OCI-M2 (cell line): Measurements from ENCODE around the gene TAF8.

ENCODE experiments used
- DNase-seq: peaks from one replicate; lab custom pipeline; 2025; ENCODE audit not compliant: unreplicated experiment; lab: John Stamatoyannopoulos, UW

Gene TAF8

DNA sequence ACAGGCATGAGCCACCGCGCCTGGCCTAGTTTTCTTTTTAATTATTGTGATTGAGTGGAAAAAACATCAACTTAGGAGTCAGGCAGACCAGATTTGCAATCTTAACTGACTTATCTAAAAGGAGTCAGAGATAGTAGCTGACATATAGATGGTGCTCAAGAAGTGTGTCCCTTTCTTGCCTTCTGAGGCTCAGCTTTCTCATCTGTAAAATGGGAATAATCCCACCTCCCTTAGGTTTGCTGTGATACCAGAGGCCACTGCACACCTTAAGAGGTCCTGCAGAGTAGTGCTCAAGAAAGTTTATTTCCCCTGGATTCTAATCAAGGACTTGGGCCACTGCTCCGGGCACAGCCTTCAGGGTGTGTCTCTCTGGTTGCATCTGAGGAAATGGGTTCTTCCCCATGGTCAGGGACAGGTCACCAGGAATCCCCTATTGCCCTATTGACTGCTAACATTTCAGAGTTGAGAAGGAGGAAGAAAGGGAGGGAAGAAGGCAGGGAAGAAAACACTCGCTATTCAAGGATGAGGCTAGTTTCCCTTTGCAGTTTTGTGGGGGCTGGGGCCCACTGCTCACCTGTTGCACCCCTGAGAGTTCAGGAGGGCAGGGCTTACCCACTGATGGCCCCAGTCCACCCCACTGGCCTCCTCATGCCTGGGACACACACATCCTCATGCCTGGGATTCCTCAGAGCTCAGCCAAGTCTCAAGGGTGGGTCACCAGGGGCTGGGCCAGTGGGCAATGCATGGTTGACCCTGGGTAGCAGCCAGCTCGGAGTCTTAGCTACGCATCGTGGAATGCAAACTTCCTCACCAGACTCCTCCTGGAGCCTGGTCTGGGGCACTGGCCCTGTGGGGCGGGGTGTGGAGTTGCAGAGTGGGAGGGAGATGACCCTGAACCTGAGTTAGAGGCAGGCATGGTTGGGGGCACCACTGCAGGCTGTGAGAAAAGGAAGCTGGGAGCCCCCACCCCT, 70.9 kb downstream of the TAF8 start:
- DNase-seq: no peak

DNA sequence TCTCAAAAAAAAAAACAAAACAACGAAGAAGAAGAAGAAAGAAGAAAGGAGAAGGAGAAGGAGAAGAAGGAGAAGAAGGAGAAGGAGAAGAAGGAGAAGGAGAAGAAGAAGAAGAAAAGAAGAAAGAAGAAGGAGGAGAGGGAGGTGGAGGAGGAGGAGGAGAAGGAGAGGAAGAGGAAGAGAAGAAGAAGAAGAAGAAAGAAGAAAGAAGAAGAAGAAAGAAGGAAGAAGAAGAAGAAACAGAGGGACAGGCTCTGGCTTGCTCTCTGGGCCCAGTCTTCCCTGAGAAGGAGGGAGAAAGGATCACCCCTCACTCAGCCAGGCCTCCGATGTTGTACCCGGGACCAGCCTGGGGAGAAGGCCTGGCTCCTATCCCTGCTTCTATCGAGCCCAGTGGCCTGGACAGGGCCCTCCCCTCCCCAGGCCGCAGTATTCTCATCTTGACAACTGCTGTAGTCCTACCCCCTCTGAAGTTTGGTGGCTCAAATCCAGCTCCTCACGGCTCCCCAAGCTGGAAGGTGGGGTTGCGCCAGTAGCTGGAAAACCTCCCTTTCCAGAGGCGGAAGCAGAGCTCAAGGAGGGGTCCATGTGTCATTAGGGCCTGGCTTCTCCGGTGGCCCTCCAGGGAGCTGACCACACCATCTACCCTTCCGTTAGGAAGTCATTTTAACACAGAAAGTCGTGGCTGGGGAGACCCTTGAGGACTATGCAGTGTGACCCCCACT, 73.2 kb downstream of the TAF8 start:
- DNase-seq: no peak

DNA sequence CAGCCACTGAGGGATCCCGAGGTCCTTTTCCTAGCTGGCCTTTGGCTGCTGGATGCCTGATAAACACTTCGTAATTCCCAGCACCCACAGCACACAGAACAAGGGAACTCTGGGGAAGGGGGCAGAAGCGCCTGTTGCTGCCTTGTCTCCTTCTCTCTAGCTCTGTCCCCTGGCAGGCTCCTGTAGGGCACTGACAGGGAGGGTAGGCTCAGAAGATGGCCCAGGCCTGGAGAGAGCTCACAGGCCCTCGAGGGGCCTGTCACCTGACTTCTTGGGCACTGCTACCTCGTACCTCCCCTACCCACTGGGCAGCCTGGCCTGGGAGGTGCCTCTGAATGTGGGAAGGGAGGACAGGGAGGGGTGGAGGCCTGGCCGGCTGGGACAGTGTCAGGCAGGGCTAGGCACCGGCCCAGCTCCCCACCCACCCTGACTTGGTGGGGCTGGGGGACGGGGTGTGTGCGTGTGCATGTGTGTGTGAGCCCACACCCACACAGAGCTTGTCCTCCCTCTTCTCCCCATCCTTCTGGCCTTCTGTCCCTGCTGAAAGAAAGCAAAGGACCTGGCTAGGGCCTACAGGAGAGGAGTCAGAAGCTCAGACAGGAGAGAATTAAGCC, 74.0 kb downstream of the TAF8 start:
- no peak for DNase-seq

DNA sequence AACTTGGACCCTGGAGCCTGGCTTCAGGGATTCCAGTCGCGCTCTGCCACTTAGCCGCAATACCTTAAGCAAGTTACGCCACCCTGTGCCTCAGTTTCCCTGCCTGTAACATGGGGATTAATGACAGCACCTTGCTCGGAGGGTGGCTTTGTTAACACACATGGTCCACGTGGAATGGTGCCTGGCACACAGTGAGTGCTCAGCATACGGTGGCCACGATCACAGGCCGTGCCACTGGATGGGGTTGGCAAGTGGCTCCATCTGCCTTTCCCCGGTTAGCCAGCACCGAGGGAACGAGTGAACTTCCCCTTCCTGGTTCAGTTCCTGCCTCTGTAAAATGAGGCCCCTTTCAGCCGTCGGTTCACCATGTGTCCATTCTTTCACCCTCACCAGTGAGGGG, 74.9 kb downstream of the TAF8 start:
- DNase-seq: no peak

DNA sequence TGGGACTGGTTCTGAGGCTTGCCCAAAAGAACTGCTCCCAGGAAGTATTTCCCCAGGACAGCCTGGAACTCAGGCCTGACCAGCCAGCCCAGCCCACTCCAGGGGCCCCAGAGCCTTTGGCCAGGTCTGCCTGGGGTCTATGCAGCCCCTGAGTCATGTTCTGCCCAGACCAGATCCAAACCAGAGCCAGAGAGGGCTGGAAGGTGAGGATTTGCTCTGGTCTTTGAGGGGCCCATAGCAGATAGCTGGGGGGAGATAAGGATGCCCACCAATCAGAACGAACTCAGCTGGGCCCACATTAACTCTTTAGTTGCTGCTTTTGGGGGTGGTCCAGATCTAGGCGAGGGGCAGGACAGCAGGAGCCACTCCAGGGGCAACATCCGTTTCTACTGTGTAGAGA, 75.3 kb downstream of the TAF8 start:
- DNase-seq: no peak

DNA sequence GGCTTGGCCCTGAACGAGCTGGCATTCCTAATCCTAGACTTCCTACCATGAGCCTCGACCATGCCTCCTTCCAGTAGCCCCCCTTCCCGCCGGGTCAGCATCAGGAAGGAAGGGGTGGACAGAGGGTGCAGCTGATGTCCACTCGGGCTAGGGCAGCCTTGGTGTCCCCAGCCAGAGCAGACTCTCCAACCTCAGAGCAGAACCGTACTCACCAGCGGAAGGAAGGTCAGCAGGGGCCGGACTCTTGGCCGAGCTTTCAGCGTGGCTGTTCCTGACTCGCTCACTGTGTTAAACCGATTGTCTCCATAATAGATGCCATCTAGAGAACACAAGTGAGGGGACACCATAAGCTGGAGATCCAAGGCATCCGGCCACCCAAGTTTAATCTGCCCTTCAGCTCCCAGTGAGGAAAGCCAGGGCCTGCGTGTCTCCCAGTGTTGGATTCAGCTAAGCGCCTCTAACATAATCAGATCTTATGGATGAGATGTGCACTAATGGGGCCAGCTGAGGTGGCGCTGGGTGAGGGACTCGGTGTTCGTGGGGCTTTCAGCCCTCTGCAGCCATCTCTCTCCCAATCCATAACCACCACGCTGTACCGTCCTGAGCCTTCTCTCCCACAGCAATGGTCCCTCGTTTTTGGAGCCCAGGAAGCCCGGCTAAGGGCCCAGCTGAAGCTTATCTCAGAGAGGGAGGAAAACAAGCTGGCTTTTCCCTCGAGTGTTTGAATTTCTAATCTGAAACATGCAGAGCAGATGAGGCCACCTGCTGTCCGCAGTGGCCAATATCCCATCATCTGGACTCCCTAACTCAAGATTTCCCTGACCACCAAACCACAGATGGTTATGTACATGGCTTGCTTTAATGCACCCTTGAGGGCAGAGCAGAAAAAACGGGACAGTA, 78.4 kb downstream of the TAF8 start:
- no peak for DNase-seq

DNA sequence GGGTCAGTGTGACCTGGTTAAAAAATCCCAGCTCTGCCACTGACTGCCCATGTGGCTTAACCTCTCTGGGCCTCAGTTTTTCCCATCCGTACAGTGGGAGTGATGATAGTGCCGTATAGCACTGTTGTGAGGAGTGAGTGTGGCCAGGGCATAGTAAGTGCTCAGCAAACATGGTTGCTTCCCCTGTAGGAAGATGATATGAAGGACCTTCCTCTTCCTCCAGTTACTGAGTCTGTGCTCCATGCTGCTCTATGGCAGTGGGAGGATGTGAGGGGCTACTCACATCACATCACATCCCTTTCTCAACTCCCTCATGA, 79.0 kb downstream of the TAF8 start:
- no peak for DNase-seq

DNA sequence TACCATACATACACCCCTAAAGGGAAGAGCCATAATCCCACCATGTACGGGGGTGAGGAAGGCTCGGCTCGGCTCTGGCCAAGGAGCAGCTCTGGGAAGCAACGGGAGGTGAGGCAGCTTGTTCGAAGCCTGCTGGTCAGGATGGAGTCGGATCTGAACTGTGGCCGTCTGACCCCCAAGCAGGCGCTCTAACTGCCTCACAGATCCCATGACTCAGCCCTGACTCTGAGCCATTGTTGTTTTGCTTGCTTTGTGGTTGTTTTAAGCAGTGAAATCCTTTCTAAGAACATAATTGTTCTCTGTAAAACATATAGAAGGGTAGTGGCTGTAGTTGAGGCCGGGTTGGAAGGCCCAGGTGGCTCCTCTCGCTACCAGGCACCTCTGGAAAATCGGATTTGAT, 81.2 kb downstream of the TAF8 start:
- no peak for DNase-seq

DNA sequence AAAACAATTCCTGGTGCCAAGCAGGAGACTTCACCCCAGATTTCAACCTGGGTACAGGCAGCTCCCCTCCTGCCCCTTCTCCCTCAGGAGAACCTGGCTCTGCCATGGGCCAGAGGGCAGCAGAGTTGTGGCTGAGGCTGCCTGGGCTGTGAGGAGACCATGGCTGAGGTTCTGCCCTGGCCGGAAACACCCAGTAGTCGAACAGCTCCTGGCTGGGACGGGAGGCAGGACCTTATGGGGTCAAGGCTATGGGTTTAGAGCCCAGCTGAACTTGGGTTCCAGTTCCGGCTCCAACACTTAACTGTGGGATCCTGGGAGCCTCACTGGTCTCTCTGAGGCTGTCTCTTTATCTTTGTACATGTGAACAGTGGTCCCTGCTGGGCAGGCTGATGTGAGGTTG, 83.6 kb downstream of the TAF8 start:
- DNase-seq: no peak

DNA sequence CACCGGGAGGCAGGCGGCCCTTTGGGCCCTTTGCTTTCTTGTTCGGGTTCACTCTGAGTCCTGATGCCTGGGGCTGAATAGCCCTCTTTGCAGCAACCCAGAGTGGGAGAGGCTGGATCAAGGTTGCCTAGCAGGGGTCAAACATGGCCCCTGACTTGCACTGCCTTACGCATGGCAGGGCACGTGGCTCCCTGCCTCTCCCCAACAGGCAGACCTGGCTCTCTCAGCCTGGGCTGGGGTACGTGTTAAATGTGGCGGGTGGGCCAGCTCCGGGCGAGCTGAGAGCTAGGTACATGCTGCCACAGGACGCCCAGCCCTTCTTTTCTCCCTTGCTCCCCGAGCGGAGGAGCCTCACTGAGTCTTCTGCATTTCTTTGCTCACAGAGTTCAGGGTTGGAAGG, 84.8 kb downstream of the TAF8 start:
- DNase-seq: no peak

DNA sequence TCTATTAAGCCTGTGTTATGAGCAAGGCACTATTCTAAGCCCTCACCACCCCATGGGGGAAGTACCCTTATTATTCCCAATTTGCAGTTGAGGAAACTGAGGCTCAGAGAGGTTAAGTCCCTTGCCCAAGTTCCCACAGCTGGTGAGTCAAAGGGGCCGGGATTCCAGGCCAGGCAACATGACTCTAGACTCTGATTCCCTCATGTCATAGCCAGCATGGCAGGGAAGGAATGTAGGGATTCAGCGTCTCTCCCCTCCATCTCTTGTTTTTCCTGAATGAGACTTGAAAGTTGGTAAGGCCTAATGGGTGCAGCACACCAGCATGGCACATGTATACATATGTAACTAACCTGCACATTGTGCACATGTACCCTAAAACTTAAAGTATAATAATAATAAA, 85.4 kb downstream of the TAF8 start:
- DNase-seq: no peak

DNA sequence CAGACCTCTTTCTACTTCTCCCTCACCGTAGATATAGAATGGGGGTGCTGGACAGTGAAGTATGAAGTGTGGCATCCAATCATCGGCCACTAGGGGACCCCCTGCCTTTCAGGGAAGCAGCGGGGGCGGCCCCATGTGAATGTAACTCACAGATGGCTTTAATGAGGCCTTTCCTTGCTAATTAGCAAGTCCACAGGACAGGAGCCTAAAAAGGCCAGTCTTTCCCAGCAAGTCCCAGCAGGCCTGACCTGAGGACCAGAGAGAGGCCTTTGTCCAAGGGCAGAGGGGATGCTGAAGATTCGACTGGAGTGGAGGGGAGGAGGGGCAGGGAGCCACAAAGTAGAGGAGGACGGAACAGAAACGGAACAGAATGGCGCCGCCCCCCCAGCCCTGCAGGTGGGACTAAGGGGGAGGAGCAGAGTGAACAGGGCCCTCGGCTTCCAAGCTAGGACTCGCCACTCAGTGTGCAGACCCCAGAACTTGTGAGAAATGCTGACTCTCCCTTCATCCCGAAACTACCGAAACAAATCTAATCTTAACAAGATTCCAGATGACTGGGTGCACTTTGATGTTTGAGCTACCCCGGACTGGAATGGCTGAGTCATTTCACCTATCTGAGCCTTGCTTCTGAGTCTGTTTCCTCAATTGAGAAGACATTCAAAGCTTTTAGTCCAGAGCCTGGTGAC, 86.3 kb downstream of the TAF8 start:
- no peak for DNase-seq
